Adipose tissue (tissue), 3 donors: ENCODE results near the gene DRC7. TPM values are rescaled to one million over a fixed set of nuclear protein-coding genes. Genes with fewer than 3 reads are reported as not detected.
"Not testable (repeated sequence)": the region's sequence is repeated elsewhere in the genome, so short reads cannot be mapped to it uniquely, and the experiment has no call there.

ENCODE experiments used
- H3K27ac ChIP-seq: one replicate; pipeline ENCODE4 v1.5.1; 2013; ENCODE audit warnings: low read depth, low read length
- WGBS, 3 donors: extraction: QIAGEN DNeasy Blood & Tissue Kit; methylation state at CpG; one replicate each; pipeline ENCODE4 v1.1.7; 2013; 5-methylcytosine and 5-hydroxymethylcytosine counted together
- polyA plus RNA-seq, 3 donors: library from polyadenylated mRNA; stranded (reverse); fragments of 200-250 nt; gene quantifications; one replicate each; pipeline ENCODE4 v1.2.3, GENCODE V29; 2013
- donor health status: healthy with polysubstance abuse.
- donor health status: Bipolar disorder and iron deficiency.
- donor health status: healthy.

Gene DRC7
- polyA plus RNA-seq, 3 donors, result 0.18 to 0.24 TPM; not detected in 1

DNA sequence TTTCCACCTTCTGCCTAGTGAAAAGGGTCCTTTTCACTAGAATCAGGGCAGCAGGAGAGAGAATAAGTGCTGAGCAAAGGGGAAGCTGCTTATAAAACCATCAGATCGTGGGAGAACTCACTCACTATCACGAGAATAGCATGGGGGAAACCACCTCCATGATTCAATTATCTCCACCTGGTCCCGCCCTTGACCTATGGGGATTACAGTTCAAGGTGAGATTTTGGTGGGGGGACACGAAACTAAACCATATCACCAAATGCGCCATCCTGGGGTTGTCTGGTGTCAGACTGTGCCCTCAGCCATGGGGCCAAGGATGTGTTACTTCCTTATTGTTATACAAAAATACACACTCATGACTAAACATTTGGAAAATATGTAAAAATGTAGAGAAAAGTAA lies 30.5 kb downstream of the DRC7 start:
- H3K27ac ChIP-seq, result no peak overlapping the region
- 52 to 69% (median 62%) methylated on average over 5 of the region's 5 CpGs for WGBS, 3 donors

- no peak overlapping the region for H3K27ac ChIP-seq
- WGBS, 3 donors, result 74 to 78% (median 76%) methylated on average over 5 of the region's 5 CpGs
Measured at GRCh38 chr16:57725554-57725953, 30.9 kb downstream of the DRC7 start.

DNA sequence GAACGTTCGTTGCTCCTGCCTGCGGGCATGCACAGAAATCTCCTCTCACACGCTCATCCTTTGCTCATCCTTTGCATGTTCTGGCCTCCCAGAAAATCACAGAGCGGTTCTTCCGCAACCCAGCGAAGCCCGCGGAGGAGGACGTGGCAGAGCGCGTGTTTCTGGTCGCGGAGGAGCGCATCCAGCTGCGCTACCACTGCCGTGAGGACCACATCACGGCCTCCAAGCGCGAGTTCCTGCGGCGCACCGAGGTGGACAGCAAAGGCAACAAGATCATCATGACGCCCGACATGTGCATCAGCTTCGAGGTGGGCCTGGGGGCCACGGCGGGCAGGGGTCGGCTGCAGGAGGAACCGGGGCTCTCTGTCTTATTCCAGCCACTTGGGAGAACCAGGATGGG lies 31.4 kb downstream of the DRC7 start:
- no peak overlapping the region for H3K27ac ChIP-seq
- WGBS, 3 donors, result 90 to 94% (median 90%) methylated on average over 30 of the region's 30 CpGs

- 77 to 82% (median 77%) methylated on average over 7 of the region's 7 CpGs for WGBS, 3 donors
- no peak overlapping the region for H3K27ac ChIP-seq
Measured at GRCh38 chr16:57726433-57726947, 31.9 kb downstream of the DRC7 start.

- 71 to 80% (median 78%) methylated on average over 4 of the region's 4 CpGs for WGBS, 3 donors
- H3K27ac ChIP-seq, result no peak overlapping the region
Measured at GRCh38 chr16:57727610-57728009, 33.0 kb downstream of the DRC7 start.

- WGBS, 3 donors, result 97% methylated on average over 14 of the region's 14 CpGs
- no peak overlapping the region for H3K27ac ChIP-seq
Measured at GRCh38 chr16:57728336-57729181, 34.0 kb downstream of the DRC7 start.

DNA sequence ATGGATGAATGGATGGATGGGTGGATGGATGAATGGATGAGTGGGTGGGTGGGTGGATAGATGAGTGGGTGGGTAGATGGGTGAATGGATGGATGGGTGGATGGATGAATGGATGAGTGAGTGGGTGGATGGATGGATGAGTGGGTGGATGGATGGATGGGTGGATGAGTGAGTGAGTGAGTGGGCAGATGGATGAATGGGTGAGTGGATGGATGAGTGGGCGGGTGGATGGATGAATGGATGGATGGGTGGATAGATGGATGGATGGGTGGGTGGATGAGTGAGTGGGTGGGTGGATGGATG lies 34.5 kb downstream of the DRC7 start:
- 88 to 95% (median 95%) methylated on average over 1 of the region's 1 CpG for WGBS, 3 donors
- no peak overlapping the region for H3K27ac ChIP-seq

- H3K27ac ChIP-seq, result not testable (repeated sequence)
- 93 to 96% (median 95%) methylated on average over 6 of the region's 6 CpGs for WGBS, 3 donors
Measured at GRCh38 chr16:57729852-57730251, 35.2 kb downstream of the DRC7 start.

DNA sequence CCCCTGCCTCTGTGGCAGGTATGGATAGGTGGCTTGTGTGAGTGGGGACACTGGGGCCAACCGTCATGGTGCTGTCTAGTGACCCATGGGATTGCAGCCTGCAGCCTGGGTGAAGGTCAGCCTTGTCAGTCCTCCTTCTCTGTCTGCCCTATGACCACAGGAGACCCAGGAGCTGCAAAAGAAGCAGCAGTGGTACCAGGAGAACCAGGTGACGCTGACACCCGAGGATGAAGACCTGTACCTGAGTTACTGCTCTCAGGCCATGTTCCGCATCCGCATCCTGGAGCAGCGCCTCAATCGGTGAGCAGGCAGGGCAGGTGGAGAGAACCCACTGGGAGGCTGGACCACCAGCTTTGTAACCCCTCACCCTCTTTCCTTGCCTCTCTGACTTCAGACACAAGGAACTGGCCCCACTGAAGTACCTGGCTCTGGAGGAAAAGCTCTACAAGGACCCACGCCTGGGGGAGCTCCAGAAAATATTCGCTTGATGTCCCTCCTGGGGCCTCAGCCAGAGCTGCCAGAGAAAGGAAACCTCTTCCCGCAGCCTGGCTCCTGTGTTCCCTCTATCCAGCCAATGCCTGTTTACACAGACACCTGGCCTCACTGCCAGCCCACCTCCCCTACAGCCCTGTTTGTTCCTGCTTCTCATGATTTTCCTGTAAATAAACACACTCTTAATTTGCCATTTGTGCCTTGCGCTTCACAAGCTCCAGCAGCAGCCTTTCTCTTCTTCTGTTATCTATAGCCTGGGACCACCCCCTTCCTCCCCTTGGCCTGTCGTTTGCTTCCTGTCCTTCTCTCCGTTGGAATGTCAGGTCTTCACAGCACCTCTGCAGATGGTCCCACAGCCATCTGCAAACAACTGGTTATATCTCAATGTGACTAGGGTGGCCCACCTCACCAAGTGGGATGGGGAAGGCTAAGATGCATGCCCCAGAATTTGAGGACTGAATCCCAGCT lies 36.4 kb downstream of the DRC7 start:
- H3K27ac ChIP-seq, result no peak overlapping the region
- 70 to 75% (median 74%) methylated on average over 12 to 13 of the region's 13 CpGs for WGBS, 3 donors

- H3K27ac ChIP-seq, result no peak overlapping the region
- 29 to 75% (median 31%) methylated on average over 2 of the region's 2 CpGs for WGBS, 3 donors
Measured at GRCh38 chr16:57732037-57732436, 37.4 kb downstream of the DRC7 start.

- WGBS, 3 donors, result 58 to 80% (median 73%) methylated on average over 2 of the region's 2 CpGs
- H3K27ac ChIP-seq, result no peak overlapping the region
Measured at GRCh38 chr16:57732714-57733113, 38.1 kb downstream of the DRC7 start.

GRCh38 chr16:57734308-57734924 lies 39.8 kb downstream of the DRC7 start:
- WGBS, 3 donors, result 48 to 55% (median 49%) methylated on average over 20 of the region's 20 CpGs
- H3K27ac ChIP-seq, result no peak overlapping the region

- 0% methylated on average over 45 of the region's 45 CpGs for whole genome bisulfite sequencing, 3 donors
Measured at GRCh38 chr16:57734925-57735754, 40.5 kb downstream of the DRC7 start.

GRCh38 chr16:57735755-57736418 lies 41.3 kb downstream of the DRC7 start, which contains the start of gene KATNB1:
Gene KATNB1 (plus strand): TSS chr16:57735770. CDS start chr16:57737244, 1,474 bp downstream.
- no peak within 1 kb of the TSS for H3K27ac ChIP-seq
- WGBS, 3 donors, result 0 to 2% (median 1%) methylated on average over 35 of the region's 35 CpGs

More at GRCh38 chr16:57734925-57735754, 40.5 kb downstream of the DRC7 start:
- H3K27ac ChIP-seq, result no peak overlapping the region

DNA sequence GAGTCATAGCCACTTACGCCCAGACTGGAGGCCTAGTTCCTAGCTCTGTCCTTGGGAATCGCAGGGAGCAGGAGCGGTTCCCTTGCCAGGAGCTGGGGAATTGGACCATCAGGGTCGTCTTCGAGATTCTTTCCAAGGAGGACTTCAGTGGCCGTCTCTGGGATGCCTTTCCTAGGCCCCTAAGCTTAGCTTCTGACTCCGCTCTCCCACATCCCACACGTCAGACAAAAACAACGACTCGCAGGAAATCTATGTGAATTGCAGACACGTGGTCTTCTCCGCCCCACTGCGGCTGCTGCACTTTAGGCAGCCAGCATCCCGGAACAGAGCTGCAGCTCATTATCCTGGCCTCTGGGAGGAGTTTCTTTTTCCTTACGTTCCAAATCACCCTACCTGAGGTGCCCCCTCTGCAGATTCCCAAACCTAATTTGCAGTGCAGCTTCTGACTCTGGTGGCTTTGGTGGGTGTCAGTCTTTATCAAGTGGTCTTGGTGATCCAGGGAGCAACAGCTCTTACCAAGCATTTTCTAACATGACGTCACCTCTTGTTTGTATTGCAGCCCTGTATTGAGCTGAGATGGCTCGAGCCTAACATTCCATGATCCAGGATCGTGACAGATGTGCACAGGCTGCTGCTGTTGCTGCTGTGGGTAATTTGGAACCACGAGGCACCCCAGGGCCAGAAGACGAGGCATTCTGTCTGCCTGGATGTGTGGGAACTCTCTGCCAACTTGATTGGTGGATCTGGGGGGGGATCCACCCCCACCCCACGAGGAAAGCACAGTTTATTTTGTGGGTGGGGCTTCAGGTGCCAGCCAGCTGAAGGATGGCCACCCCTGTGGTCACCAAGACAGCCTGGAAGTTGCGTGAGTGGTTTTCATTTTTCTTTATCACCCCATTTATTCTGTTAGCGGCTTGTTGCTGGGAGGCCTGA lies 42.1 kb downstream of the DRC7 start:
- WGBS, 3 donors, result 12 to 15% (median 12%) methylated on average over 23 of the region's 23 CpGs
- no peak overlapping the region for H3K27ac ChIP-seq

DNA sequence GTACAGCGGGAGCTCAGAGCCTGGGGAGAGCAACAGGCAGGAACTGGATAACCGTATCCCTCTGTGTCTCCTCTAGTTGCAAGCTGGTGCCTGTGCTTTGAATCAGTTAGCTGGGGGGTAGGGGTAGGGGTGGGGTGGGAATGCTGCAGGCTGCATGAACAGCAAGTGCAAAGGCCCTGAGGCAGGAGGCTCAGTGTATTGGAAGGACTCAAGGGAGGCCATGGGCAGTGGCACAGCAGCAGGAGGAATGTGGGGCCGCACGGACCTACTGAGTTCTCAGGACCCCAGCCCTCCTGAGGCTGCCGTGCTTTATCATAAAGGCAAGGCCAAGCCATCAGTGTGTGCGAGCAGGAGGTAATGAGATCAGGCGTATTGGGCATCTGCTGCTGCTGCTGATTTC lies 44.2 kb downstream of the DRC7 start:
- H3K27ac ChIP-seq, result no peak overlapping the region
- 96 to 97% (median 97%) methylated on average over 7 of the region's 7 CpGs for WGBS, 3 donors
